GM23248 (cell line): Measurements from ENCODE around the gene IDH3A. TPM values are rescaled to one million over a fixed set of nuclear protein-coding genes. Genes with fewer than 3 reads are reported as not detected.

Experiments used
- DNase-seq: peaks from one replicate; pipeline ENCODE4 v3.0.0-alpha.2; 2015
- H2AFZ ChIP-seq: fragments of 200-600 bp; sonication (generic); 2 replicates; pipeline ENCODE4 v1.6.1; 2016; ENCODE audit warnings: antibody characterized with exemption
- H3F3A ChIP-seq: fragments of 200-600 bp; sonication (generic); 2 replicates; pipeline ENCODE4 v1.6.1; 2016; ENCODE audit warnings: mild to moderate bottlenecking, antibody characterized with exemption, mixed run types; ENCODE audit not compliant: insufficient read depth
- H3K27ac ChIP-seq: fragments of 200-600 bp; sonication (generic); 2 replicates; pipeline ENCODE4 v1.5.1; 2016; ENCODE audit warnings: mild to moderate bottlenecking
- H3K27me3 ChIP-seq: fragments of 200-600 bp; sonication (generic); replicated peaks from 2 replicates; pipeline ENCODE4 v1.6.1; 2016; ENCODE audit warnings: mild to moderate bottlenecking; ENCODE audit not compliant: insufficient read depth
- H3K36me3 ChIP-seq: fragments of 200-600 bp; sonication (generic); 2 replicates; pipeline ENCODE4 v1.6.1; 2016; ENCODE audit warnings: low read depth, mild to moderate bottlenecking
- H3K4me1 ChIP-seq: fragments of 200-600 bp; sonication (generic); 2 replicates; pipeline ENCODE4 v1.6.1; 2016; ENCODE audit warnings: mild to moderate bottlenecking; ENCODE audit not compliant: insufficient read depth
- H3K4me2 ChIP-seq: fragments of 200-600 bp; sonication (generic); one replicate; pipeline ENCODE4 v1.6.1; 2016; ENCODE audit warnings: mild to moderate bottlenecking; ENCODE audit not compliant: unreplicated experiment
- H3K4me3 ChIP-seq: fragments of 200-600 bp; sonication (generic); 2 replicates; pipeline ENCODE4 v1.5.1; 2016; ENCODE audit warnings: mild to moderate bottlenecking
- H3K79me2 ChIP-seq: fragments of 200-600 bp; sonication (generic); 2 replicates; pipeline ENCODE4 v1.6.1; 2016; ENCODE audit warnings: mild to moderate bottlenecking; ENCODE audit not compliant: insufficient read depth
- H3K9ac ChIP-seq: fragments of 200-600 bp; sonication (generic); 2 replicates; pipeline ENCODE4 v1.6.1; 2016; ENCODE audit warnings: mild to moderate bottlenecking
- H3K9me2 ChIP-seq: fragments of 200-600 bp; sonication (generic); 2 replicates; pipeline ENCODE4 v1.6.1; 2016; ENCODE audit warnings: mixed run types, mild to moderate bottlenecking, moderate library complexity; ENCODE audit not compliant: insufficient read depth
- H3K9me3 ChIP-seq: fragments of 200-600 bp; sonication (generic); one replicate; pipeline ENCODE4 v1.6.1; 2017; ENCODE audit warnings: low read depth
- H4K20me1 ChIP-seq: fragments of 200-600 bp; sonication (generic); 2 replicates; pipeline ENCODE4 v1.6.0; 2016; ENCODE audit not compliant: insufficient read depth
- EZH2 ChIP-seq: fragments of 200-600 bp; sonication (generic); IDR thresholded peaks from 2 replicates; pipeline ENCODE4 v1.6.1; 2018; ENCODE audit warnings: antibody characterized with exemption, mild to moderate bottlenecking; ENCODE audit not compliant: insufficient read depth, poor library complexity, severe bottlenecking
- EZH2phosphoT487 ChIP-seq: fragments of 200-600 bp; sonication (generic); IDR thresholded peaks from 2 replicates; pipeline ENCODE4 v1.6.1; 2018; ENCODE audit warnings: antibody characterized with exemption, moderate library complexity, mild to moderate bottlenecking, low read depth; ENCODE audit not compliant: insufficient read depth
- WGBS, 2 experiments: methylation state at CpG; one replicate each; pipeline ENCODE4 v1.1.6; 2015 to 2017; ENCODE audit warnings: low lambda C conversion rate in 2 of 2, low coverage in 1 of 2; ENCODE audit errors: missing lambda C conversion rate in 2 of 2; 5-methylcytosine and 5-hydroxymethylcytosine counted together
- in situ Hi-C: fragments of 300-500 bp; cut with MboI; formaldehyde crosslinking; loops from 2 replicates; pipeline ENCODE4 v1.15.0; 2020
- polyA plus RNA-seq: library from polyadenylated mRNA; unstranded; fragments of >200 nt; fragmentation: Nextera tagmentation; extraction: Ambion mirVana; gene quantifications from 2 replicates; pipeline ENCODE4 v1.2.1, GENCODE V29; 2016
- total RNA-seq: library from RNA; depleted of rRNA; stranded (reverse); fragments of >200 nt; shearing (Covaris generic); gene quantifications from 2 replicates; pipeline ENCODE4 v1.2.3, GENCODE V29; 2014

The IDH3A gene
- total and polyA plus RNA-seq, 2 experiments from 2014 or later: 47.1 to 50.3 TPM

GRCh38 chr15:78140292-78140691 lies 8.9 kb upstream of the IDH3A start:
- Histone ChIP-seq H3K4me3 (no peak overlapping the region), H2AFZ (no peak overlapping the region), H3K36me3 (no peaks in the 10 kb centered on the region), H3K9me2 (no peaks in the 10 kb centered on the region), H3K27me3 (no peaks in the 10 kb centered on the region), H3F3A (no peaks in the 10 kb centered on the region), H3K27ac (no peak overlapping the region), H3K4me2 (no peak overlapping the region), H3K9me3 (no peaks in the 10 kb centered on the region), H3K9ac (no peak overlapping the region), H3K79me2 (no peaks in the 10 kb centered on the region), H4K20me1 (no peaks in the 10 kb centered on the region), H3K4me1 (no peaks in the 10 kb centered on the region)
- TF ChIP-seq EZH2phosphoT487: no peak
- TF ChIP-seq EZH2: no peak
- DNase-seq: no peak
- in situ Hi-C loops: no loop called here

GRCh38 chr15:78142332-78142731 lies 6.8 kb upstream of the IDH3A start:
- 76 to 87% methylated on average over 3 of the region's 3 CpGs for WGBS, 2 experiments
- in situ Hi-C loops: no loop called here

GRCh38 chr15:78146425-78147154 lies 2.6 kb upstream of the IDH3A start:
- H2AFZ ChIP-seq: no peak overlapping the region
- H3K4me1 ChIP-seq: peaks cover 16% of the 10 kb centered on the region; the same call in 1 of the 2 replicates
- H4K20me1 ChIP-seq: no peaks in the 10 kb centered on the region
- no peaks in the 10 kb centered on the region for H3F3A ChIP-seq
- H3K36me3 ChIP-seq: no peaks in the 10 kb centered on the region
- no peaks in the 10 kb centered on the region for H3K9me3 ChIP-seq
- WGBS, 2 experiments: 90 to 92% methylated on average over 4 of the region's 4 CpGs
- no peaks in the 10 kb centered on the region for H3K27me3 ChIP-seq
- no peak overlapping the region for H3K27ac ChIP-seq
- no peak overlapping the region for H3K4me2 ChIP-seq
- peaks cover 24% of the 10 kb centered on the region for H3K79me2 ChIP-seq
- no peaks in the 10 kb centered on the region for H3K9me2 ChIP-seq
- H3K9ac ChIP-seq: no peak overlapping the region
- TF ChIP-seq EZH2 (no peak), EZH2phosphoT487 (no peak)
- DNase-seq: peak; percentile 39
- H3K4me3 ChIP-seq: no peak overlapping the region
- in situ Hi-C loops: no loop called here

More at GRCh38 chr15:78142332-78142731, 6.8 kb upstream of the IDH3A start:
- H3K9me2 ChIP-seq: no peaks in the 10 kb centered on the region
- no peaks in the 10 kb centered on the region for H3K9me3 ChIP-seq
- no peak for DNase-seq
- no peak overlapping the region for H3K4me2 ChIP-seq
- H3K27me3 ChIP-seq: no peaks in the 10 kb centered on the region
- H2AFZ ChIP-seq: no peak overlapping the region
- no peaks in the 10 kb centered on the region for H3F3A ChIP-seq
- H3K4me3 ChIP-seq: no peak overlapping the region
- no peaks in the 10 kb centered on the region for H3K79me2 ChIP-seq
- H3K9ac ChIP-seq: no peak overlapping the region
- H3K4me1 ChIP-seq: peaks cover 6% of the 10 kb centered on the region; the same call in 1 of the 2 replicates
- H4K20me1 ChIP-seq: no peaks in the 10 kb centered on the region
- no peaks in the 10 kb centered on the region for H3K36me3 ChIP-seq
- no peak overlapping the region for H3K27ac ChIP-seq
- TF ChIP-seq EZH2phosphoT487 (no peak), EZH2 (no peak)

GRCh38 chr15:78147566-78147965 lies 1.6 kb upstream of the IDH3A start:
- 89 to 90% methylated on average over 6 of the region's 6 CpGs for WGBS, 2 experiments
- H3K79me2 ChIP-seq: peaks cover 33% of the 10 kb centered on the region
- H3K4me1 ChIP-seq: peaks cover 16% of the 10 kb centered on the region; the same call in 1 of the 2 replicates
- no peak overlapping the region for H3K4me2 ChIP-seq
- H3K27me3 ChIP-seq: no peaks in the 10 kb centered on the region
- H3K27ac ChIP-seq: no peak overlapping the region
- no peak for DNase-seq
- H3K4me3 ChIP-seq: no peak overlapping the region
- H3K9me3 ChIP-seq: no peaks in the 10 kb centered on the region
- H2AFZ ChIP-seq: no peak overlapping the region
- no peaks in the 10 kb centered on the region for H4K20me1 ChIP-seq
- H3K36me3 ChIP-seq: no peaks in the 10 kb centered on the region
- no peaks in the 10 kb centered on the region for H3K9me2 ChIP-seq
- TF ChIP-seq EZH2phosphoT487 (no peak), EZH2 (no peak)
- no peak overlapping the region for H3K9ac ChIP-seq
- in situ Hi-C loops: no loop called here
- H3F3A ChIP-seq: no peaks in the 10 kb centered on the region
